H1 (cell line): ENCODE results near the gene TMC6. TPM values are rescaled to one million over a fixed set of nuclear protein-coding genes. Genes with fewer than 3 reads are reported as not detected.
A peak's percentile ranks its signal among the peaks of the same experiment; 100 is the strongest.

Source experiments
- CTCF ChIA-PET: fragments of 300-600 bp; sonication (Branson Sonifier 250); formaldehyde crosslinking; loops from one replicate; lab custom pipeline; 2021; ENCODE audit not compliant: partially characterized antibody; lab: Charles Lee
- POLR2A ChIA-PET: fragments of 300-600 bp; sonication (Branson Sonifier 250); formaldehyde crosslinking; loops from one replicate; lab custom pipeline; 2021; ENCODE audit warnings: inconsistent platforms; ENCODE audit not compliant: partially characterized antibody; lab: Charles Lee
- DNase-seq, 2 experiments: peaks; one replicate each; pipeline versions ENCODE4 v3.0.0 to v3.0.0-alpha.2; 2010 to 2022; ENCODE audit warnings: low spot score in 2 of 2, low read depth in 1 of 2, mixed read lengths in 1 of 2
- FAIRE-seq: peaks from 2 replicates; lab custom pipeline; 2011; peaks lifted over from hg19 to GRCh38; lab: Jason Lieb, UNC
- H2AFZ ChIP-seq: 2 replicates; pipeline ENCODE4 v1.8.1; 2012; ENCODE audit warnings: low read length, inconsistent platforms
- H2AK5ac ChIP-seq: 2 replicates; pipeline ENCODE4 v1.6.1; 2013; ENCODE audit warnings: low read depth, low read length
- H2BK120ac ChIP-seq: replicated peaks from 2 replicates; pipeline ENCODE3; 2013; ENCODE audit warnings: low read depth, low read length, inconsistent platforms
- H2BK12ac ChIP-seq: 2 replicates; pipeline ENCODE4 v1.6.1; 2013; ENCODE audit warnings: low read depth, low read length
- H2BK15ac ChIP-seq: 2 replicates; pipeline ENCODE4 v1.6.1; 2013; ENCODE audit warnings: low read length
- H2BK20ac ChIP-seq: 2 replicates; pipeline ENCODE4 v1.6.1; 2013; ENCODE audit warnings: low read length
- H2BK5ac ChIP-seq: 2 replicates; pipeline ENCODE4 v1.6.1; 2013; ENCODE audit warnings: low read depth, low read length
- H3K14ac ChIP-seq: 2 replicates; pipeline ENCODE4 v1.6.1; 2013; ENCODE audit warnings: inconsistent platforms; ENCODE audit not compliant: insufficient read length
- H3K18ac ChIP-seq: 2 replicates; pipeline ENCODE4 v1.6.1; 2013; ENCODE audit warnings: low read length; ENCODE audit errors: extremely low read depth
- H3K23ac ChIP-seq: 2 replicates; pipeline ENCODE4 v1.6.1; 2013; ENCODE audit warnings: inconsistent platforms; ENCODE audit not compliant: insufficient read length
- H3K23me2 ChIP-seq: 2 replicates; pipeline ENCODE4 v1.6.1; 2013; ENCODE audit warnings: low read depth, low read length
- H3K27ac ChIP-seq: 2 replicates; pipeline ENCODE4 v1.6.1; 2011; ENCODE audit warnings: low read depth, low read length, inconsistent platforms
- H3K27me3 ChIP-seq, 4 experiments: replicated peaks in 1 of 4; 1 replicate in 1 of 4; 2 replicates in 3 of 4; pipeline versions ENCODE4 v1.6.1 to v1.8.1; 2011 to 2013; ENCODE audit warnings: low read length in 3 of 4, mild to moderate bottlenecking in 3 of 4, inconsistent platforms in 2 of 4, mixed read lengths in 2 of 4, moderate library complexity in 1 of 4; ENCODE audit not compliant: control insufficient read depth in 3 of 4, insufficient read depth in 3 of 4; ENCODE audit errors: extremely low read depth in 1 of 4
- H3K36me3 ChIP-seq, 4 experiments: 2 replicates each; pipeline versions ENCODE4 v1.6.1 to v1.8.1; 2011 to 2013; ENCODE audit warnings: mild to moderate bottlenecking in 4 of 4, low read length in 3 of 4, moderate library complexity in 2 of 4, control low read depth in 1 of 4, inconsistent platforms in 1 of 4; ENCODE audit not compliant: insufficient read depth in 4 of 4, control insufficient read depth in 2 of 4
- H3K4ac ChIP-seq: replicated peaks from 2 replicates; pipeline ENCODE3; 2013; ENCODE audit warnings: low read length, low read depth, mixed read lengths, inconsistent platforms; ENCODE audit not compliant: insufficient read length
- H3K4me1 ChIP-seq, 4 experiments: replicated peaks in 1 of 4; 1 replicate in 1 of 4; 2 replicates in 3 of 4; pipeline versions ENCODE4 v1.6.1 to v1.8.1; 2011 to 2013; ENCODE audit warnings: low read length in 3 of 4, inconsistent platforms in 2 of 4, mixed read lengths in 1 of 4; ENCODE audit not compliant: insufficient read depth in 4 of 4, control insufficient read depth in 3 of 4
- H3K4me2 ChIP-seq, 2 experiments: 2 replicates each; pipeline versions ENCODE4 v1.6.1 to v1.8.1; 2011 to 2013; ENCODE audit warnings: low read depth in 2 of 2, low read length in 2 of 2, control low read depth in 1 of 2, inconsistent platforms in 1 of 2, mild to moderate bottlenecking in 1 of 2; ENCODE audit not compliant: insufficient read depth in 1 of 2
- H3K4me3 ChIP-seq, 4 experiments: fragments of 200-600, 300-600 bp in 1 of 4; sonication (generic), shearing (Covaris generic), sonication (Bioruptor Twin) in 1 of 4; 2 replicates each; pipeline versions ENCODE4 v1.5.1 to v1.8.1; 2011 to 2016; ENCODE audit warnings: low read length in 4 of 4, low read depth in 3 of 4, control low read depth in 2 of 4, inconsistent platforms in 2 of 4, mild to moderate bottlenecking in 2 of 4, mixed read lengths in 1 of 4, moderate library complexity in 1 of 4; ENCODE audit not compliant: insufficient read depth in 2 of 4; ENCODE audit errors: extremely low read depth in 1 of 4
- H3K56ac ChIP-seq: replicated peaks from 2 replicates; pipeline ENCODE3; 2013; ENCODE audit warnings: low read depth, mild to moderate bottlenecking, mixed read lengths, low read length, inconsistent platforms; ENCODE audit not compliant: insufficient read length
- H3K79me1 ChIP-seq: 2 replicates; pipeline ENCODE4 v1.6.1; 2013; ENCODE audit warnings: low read depth, low read length, control low read depth
- H3K79me2 ChIP-seq, 2 experiments: 2 replicates each; pipeline versions ENCODE4 v1.6.1 to v1.8.1; 2012 to 2013; ENCODE audit warnings: low read length in 2 of 2, mild to moderate bottlenecking in 2 of 2, inconsistent platforms in 1 of 2; ENCODE audit not compliant: insufficient read depth in 2 of 2, control insufficient read depth in 1 of 2
- H3K9ac ChIP-seq, 4 experiments: replicated peaks in 1 of 4; 1 replicate in 1 of 4; 2 replicates in 3 of 4; pipeline versions ENCODE4 v1.6.1 to v1.8.1; 2011 to 2013; ENCODE audit warnings: low read depth in 3 of 4, low read length in 3 of 4, control low read depth in 2 of 4, mild to moderate bottlenecking in 2 of 4, moderate library complexity in 2 of 4, inconsistent platforms in 1 of 4; ENCODE audit errors: extremely low read depth in 1 of 4
- H3K9me3 ChIP-seq, 2 experiments: 2 replicates each; pipeline versions ENCODE4 v1.6.1 to v1.8.1; 2012 to 2013; ENCODE audit warnings: mild to moderate bottlenecking in 2 of 2, moderate library complexity in 2 of 2, control low read depth in 1 of 2, inconsistent platforms in 1 of 2, low read depth in 1 of 2, low read length in 1 of 2, mixed read lengths in 1 of 2; ENCODE audit not compliant: insufficient read depth in 2 of 2
- H4K20me1 ChIP-seq, 2 experiments: replicated peaks in 1 of 2; 2 replicates each; pipeline versions ENCODE3 to v1.8.1; 2011 to 2013; ENCODE audit warnings: inconsistent platforms in 2 of 2, low read length in 2 of 2, mild to moderate bottlenecking in 1 of 2; ENCODE audit not compliant: insufficient read depth in 2 of 2, control insufficient read depth in 1 of 2
- H4K5ac ChIP-seq: 2 replicates; pipeline ENCODE4 v1.6.1; 2013; ENCODE audit warnings: low read length, low read depth, mixed read lengths, inconsistent platforms; ENCODE audit not compliant: insufficient read length
- H4K8ac ChIP-seq: 2 replicates; pipeline ENCODE4 v1.8.0; 2013; ENCODE audit warnings: mild to moderate bottlenecking, moderate library complexity, low read length, inconsistent platforms; ENCODE audit not compliant: insufficient read depth; ENCODE audit errors: extremely low read depth
- H4K91ac ChIP-seq: replicated peaks from 2 replicates; pipeline ENCODE3; 2013; ENCODE audit warnings: low read length, mixed read lengths, inconsistent platforms; ENCODE audit not compliant: insufficient read length
- RAD21 ChIP-seq, 2 experiments: IDR thresholded peaks in 1 of 2; conservative IDR thresholded peaks in 1 of 2; 2 replicates each; pipeline ENCODE4 v1.6.1; 2011; ENCODE audit warnings: low read depth in 2 of 2, low read length in 2 of 2, improper control_type of control experiment in 1 of 2, inconsistent platforms in 1 of 2, mild to moderate bottlenecking in 1 of 2, moderate library complexity in 1 of 2
- RNF2 ChIP-seq: fragments of 200-900, 300-1000 bp; sonication (generic); IDR thresholded peaks from 2 replicates; pipeline ENCODE4 v1.7.1; 2016; ENCODE audit warnings: borderline replicate concordance, low read depth, mild to moderate bottlenecking, antibody characterized with exemption, low read length; ENCODE audit not compliant: poor library complexity, severe bottlenecking; ENCODE audit errors: missing control alignments
- SRF ChIP-seq: IDR thresholded peaks from 2 replicates; pipeline ENCODE4 v1.6.1; 2011; ENCODE audit warnings: mild to moderate bottlenecking, low read depth, low read length, moderate library complexity
- TEAD4 ChIP-seq: IDR thresholded peaks from 2 replicates; pipeline ENCODE4 v1.6.1; 2012; ENCODE audit warnings: low read depth, low read length, inconsistent platforms, mixed read lengths
- WGBS, 2 experiments: shearing (Covaris generic) in 1 of 2; methylation state at CpG; one replicate each; pipeline versions ENCODE4 v1.1.6 to v1.1.7; 2013 to 2015; ENCODE audit warnings: low lambda C conversion rate in 2 of 2, mixed read lengths in 2 of 2, inconsistent platforms in 1 of 2, low coverage in 1 of 2, missing lambda C conversion rate in 1 of 2; ENCODE audit not compliant: insufficient replicate concordance in 2 of 2, insufficient coverage in 1 of 2, insufficient read length in 1 of 2; ENCODE audit errors: extremely low coverage in 1 of 2, missing lambda C conversion rate in 1 of 2; 5-methylcytosine and 5-hydroxymethylcytosine counted together
- polyA plus RNA-seq, 7 experiments: library from polyadenylated mRNA; depleted of rRNA in 3 of 7; stranded (reverse) in 5 of 7; unstranded in 2 of 7; fragments of >200 nt in 5 of 7; fragments of 200-250 nt in 2 of 7; gene quantifications; 1 replicate in 5 of 7; 2 replicates in 1 of 7; 4 replicates in 1 of 7; pipeline versions ENCODE4 v1.2.1 to v1.2.3, GENCODE V29; 2011 to 2013; ENCODE audit warnings: missing spikeins in 2 of 7, mixed read lengths in 2 of 7
- total RNA-seq: library from RNA; stranded (reverse); fragmentation: NEBNext Ultra II Directional; extraction: Animal tissue kit (Norgen Biotek cat#: 25700); gene quantifications from 2 replicates; pipeline ENCODE4 v1.2.1, GENCODE V29; 2021
- TF ChIP-seq, protein P1 (sequence below): IDR thresholded peaks from 2 replicates; pipeline ENCODE4 v1.6.1; 2011; ENCODE audit warnings: low read length, improper control_type of control experiment
- TF ChIP-seq, protein P2 (sequence below): IDR thresholded peaks from 2 replicates; pipeline ENCODE4 v1.6.1; 2012; ENCODE audit warnings: inconsistent platforms

Gene TMC6
- total and polyA plus RNA-seq, 2 of the 8 experiments (the other 6 are each of a cell fraction or from before 2014, with no cell fraction given) = 39.4 to 77.6 TPM

DNA sequence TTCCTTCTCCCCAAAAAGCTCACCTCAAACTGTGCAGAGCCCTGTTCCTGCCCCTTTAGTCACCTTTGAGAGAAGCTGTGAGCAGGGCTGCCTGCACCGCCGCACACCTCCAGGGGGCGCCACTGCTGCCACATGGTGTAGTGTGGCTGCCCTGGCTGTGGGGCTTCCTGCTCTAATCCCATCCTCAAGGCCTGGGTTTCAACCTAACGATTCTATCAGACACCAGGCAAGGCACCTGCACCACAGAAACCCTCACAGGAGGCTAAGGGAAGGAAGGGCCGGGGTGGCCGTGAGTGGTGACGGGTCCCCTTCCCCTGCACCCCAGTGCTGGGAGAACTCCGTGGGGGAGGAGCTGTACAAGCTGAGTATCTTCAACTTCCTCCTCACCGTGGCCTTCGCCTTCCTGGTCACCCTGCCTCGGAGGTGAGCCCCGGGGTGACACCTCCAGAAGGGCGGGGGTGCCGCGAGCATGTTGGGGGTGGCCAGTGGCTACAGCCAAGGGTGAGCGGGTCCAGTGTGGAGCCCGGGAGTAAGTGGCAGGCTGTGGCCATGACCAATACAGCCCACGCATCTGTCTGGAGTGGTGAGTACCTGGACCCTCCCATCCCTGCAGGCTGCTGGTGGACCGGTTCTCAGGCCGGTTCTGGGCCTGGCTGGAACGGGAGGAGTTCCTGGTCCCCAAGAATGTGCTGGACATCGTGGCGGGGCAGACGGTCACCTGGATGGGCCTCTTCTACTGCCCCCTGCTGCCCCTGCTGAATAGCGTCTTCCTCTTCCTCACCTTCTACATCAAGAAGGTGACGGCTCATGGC, 9.0 kb upstream of the TMC6 start:
- H3K4me3 ChIP-seq = no peak overlapping the region
- POLR2A ChIA-PET = interaction anchor here (0.6 to 3.7 kb wide), 9 partner anchors 9 to 684 kb away, joined by 3 to 16 read pairs (median 4); partner anchors contain the start of genes AFMID, TK1 and TMC6
- CTCF ChIA-PET = interaction anchor here (0.6 to 8.0 kb wide), 21 partner anchors 8 to 613 kb away, joined by 3 to 122 read pairs (median 5); partner anchors contain the start of gene TMC6
- TF ChIP-seq, protein P1, sequence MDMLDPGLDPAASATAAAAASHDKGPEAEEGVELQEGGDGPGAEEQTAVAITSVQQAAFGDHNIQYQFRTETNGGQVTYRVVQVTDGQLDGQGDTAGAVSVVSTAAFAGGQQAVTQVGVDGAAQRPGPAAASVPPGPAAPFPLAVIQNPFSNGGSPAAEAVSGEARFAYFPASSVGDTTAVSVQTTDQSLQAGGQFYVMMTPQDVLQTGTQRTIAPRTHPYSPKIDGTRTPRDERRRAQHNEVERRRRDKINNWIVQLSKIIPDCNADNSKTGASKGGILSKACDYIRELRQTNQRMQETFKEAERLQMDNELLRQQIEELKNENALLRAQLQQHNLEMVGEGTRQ = no peak
- TF ChIP-seq TEAD4 (0 out of 2 replicates have a peak, but pooled peaks have one; percentile 18), RAD21 (IDR thresholded peaks at IDR 0.05 in 1 of 2, conservative IDR thresholded peaks at IDR 0.05 in 1 of 2; ENCODE audit: low read depth in 2 of 2, low read length in 2 of 2) (peak; percentile 17 to 30; a peak in 2 of 4 replicates), RNF2 (no peak), SRF (no peak)
- TF ChIP-seq, protein P2, sequence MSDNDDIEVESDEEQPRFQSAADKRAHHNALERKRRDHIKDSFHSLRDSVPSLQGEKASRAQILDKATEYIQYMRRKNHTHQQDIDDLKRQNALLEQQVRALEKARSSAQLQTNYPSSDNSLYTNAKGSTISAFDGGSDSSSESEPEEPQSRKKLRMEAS = peak; percentile 31

More for the DNA sequence above, 9.0 kb upstream of the TMC6 start:
- peak overlapping the region; percentile 17 for H4K91ac ChIP-seq
- peaks cover 2% of the 10 kb centered on the region; the same call in 1 of the 2 replicates for H3K23me2 ChIP-seq
- no peak for FAIRE-seq
- H3K4me2 ChIP-seq = no peak overlapping the region
- no peak overlapping the region for H3K9ac ChIP-seq
- no peak overlapping the region for H3K27ac ChIP-seq
- H3K56ac ChIP-seq = no peak overlapping the region
- 81% methylated on average over 20 of the region's 26 CpGs; no CpG with 5 or more reads in 1 of the 2 experiments for WGBS, 2 experiments
- no peaks in the 10 kb centered on the region for H3K79me1 ChIP-seq
- 0 out of 2 replicates have a peak overlapping the region, but pooled peaks have one; percentile 48 for H2BK20ac ChIP-seq
- H4K8ac ChIP-seq = peak overlapping the region; percentile 59; the same call in 1 of the 2 replicates
- no peak overlapping the region for H3K18ac ChIP-seq
- peaks cover 0 to 17% (median 9%) of the 10 kb centered on the region in 4 experiments; a peak in 5 of 7 replicates for H3K27me3 ChIP-seq
- H3K4ac ChIP-seq = no peak overlapping the region
- H4K20me1 ChIP-seq = peaks cover 0 to 6% of the 10 kb centered on the region in 2 experiments
- H2BK5ac ChIP-seq = no peak overlapping the region
- peak overlapping the region; percentile 92; the same call in 1 of the 2 replicates for H2BK15ac ChIP-seq
- peak overlapping the region; percentile 43; the same call in 1 of the 2 replicates for H2BK12ac ChIP-seq
- H3K79me2 ChIP-seq = no peaks in the 10 kb centered on the region
- H4K5ac ChIP-seq = no peak overlapping the region
- no peak overlapping the region for H2AK5ac ChIP-seq
- no peak overlapping the region for H3K23ac ChIP-seq
- DNase-seq = peak in 1 of 2 experiments; percentile 71
- no peaks in the 10 kb centered on the region for H3K36me3 ChIP-seq
- no peak overlapping the region for H3K14ac ChIP-seq
- no peak overlapping the region for H2AFZ ChIP-seq
- H2BK120ac ChIP-seq = no peak overlapping the region
- no peaks in the 10 kb centered on the region for H3K9me3 ChIP-seq
- peaks cover 0 to 10% (median 7%) of the 10 kb centered on the region in 4 experiments; a peak in 4 of 7 replicates for H3K4me1 ChIP-seq
